ENCODE measurements around the gene MESP2.

DNA sequence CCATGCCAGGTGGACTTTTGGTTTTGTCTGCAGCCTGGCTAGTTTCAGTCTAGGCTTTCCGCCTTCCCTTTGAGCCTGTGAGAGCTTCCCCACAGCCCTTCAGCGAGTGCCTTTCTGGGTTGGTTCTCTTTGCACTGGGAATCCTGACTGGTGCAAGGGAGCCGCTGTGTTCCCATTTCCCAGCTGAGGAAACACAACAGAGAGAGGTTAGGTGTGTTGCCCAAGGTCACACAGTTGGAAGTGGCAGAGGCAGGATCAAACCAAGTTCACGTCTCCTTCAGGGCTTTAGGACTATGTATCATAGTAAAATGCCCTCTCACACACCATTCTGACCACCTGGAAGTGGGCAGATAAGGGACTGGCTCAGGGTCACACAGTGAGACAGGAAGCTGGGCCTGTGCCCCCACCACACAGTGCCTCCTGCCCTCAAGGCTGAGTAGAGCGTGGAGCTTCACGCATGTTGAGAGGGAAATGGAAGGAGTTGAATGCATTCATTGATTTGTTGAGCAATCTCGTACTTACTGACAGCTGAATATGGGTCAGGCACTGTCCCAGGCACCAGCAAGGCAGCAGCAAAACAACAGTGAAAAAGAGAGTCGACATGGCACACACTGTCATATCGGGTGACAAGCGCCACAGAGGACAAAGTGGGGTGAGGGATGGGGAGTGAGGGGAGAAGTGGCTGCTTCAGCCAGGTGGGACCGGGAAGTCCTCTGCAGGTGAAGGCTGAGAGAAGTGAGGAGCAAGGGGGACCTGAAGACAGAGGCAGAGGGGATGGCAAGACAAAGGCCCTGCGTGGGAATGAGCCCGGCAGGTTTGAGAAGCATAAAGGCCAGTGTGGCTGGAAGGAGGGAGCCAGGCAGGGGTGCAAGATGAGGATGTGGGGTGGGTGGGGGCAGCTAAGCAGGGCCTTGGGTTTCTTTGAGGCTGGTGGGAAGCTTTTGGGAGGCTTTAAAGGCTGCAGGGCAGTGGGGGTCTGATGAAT is 50.8 kb downstream of the MESP2 start:
- TF ChIP-seq CTCF (conservative IDR thresholded peaks at IDR 0.05; ENCODE audit: low read depth, low read length) = no peak
- TF ChIP-seq EZH2 (IDR thresholded peaks at IDR 0.05; ENCODE audit: borderline replicate concordance, low read depth, low read length, poor library complexity, severe bottlenecking) = no peak

Measured in A673 (cell line).